Prostate gland (tissue), 2 donors: ENCODE results near the gene PGRMC2.

Experiments used
- POLR2A ChIP-seq: fragments of 450-650 bp; IDR thresholded peaks from one replicate; pipeline ENCODE4 v1.6.1; 2016; ENCODE audit warnings: antibody characterized with exemption, mild to moderate bottlenecking
- TF ChIP-seq, protein P1 (sequence below), 4 experiments: fragments of 200-600 bp in 2 of 4; fragments of 450-650 bp in 2 of 4; sonication (generic) in 2 of 4; IDR thresholded peaks; 1 replicate in 3 of 4; 2 replicates in 1 of 4; pipeline ENCODE4 v1.5.1; 2016 to 2019; ENCODE audit warnings: antibody characterized with exemption in 4 of 4, mild to moderate bottlenecking in 2 of 4, moderate library complexity in 2 of 4

DNA sequence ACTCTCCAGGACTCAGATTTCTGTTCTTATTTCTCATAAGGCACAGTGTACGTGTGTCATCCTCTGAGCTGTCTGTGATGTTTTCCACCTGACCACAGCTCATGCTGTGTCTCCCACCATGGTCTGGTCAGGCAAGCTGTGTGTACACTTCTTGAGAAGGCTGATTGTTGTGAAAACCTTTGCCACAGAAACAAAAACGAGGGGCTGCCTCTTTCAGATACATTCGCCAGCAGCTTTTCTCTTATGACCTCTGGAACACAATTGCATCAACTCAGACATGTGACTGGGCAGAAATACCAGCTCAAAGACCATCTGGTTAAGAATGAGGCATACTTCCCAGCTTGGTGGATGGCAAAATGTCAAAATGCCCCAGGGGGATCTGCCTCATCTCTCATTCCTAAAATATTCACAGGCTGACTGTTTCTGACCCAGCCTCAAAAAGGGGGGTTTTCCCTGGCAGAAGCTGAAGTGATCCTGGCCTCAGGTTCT is 46.1 kb downstream of the PGRMC2 start:
- TF ChIP-seq, protein P1, sequence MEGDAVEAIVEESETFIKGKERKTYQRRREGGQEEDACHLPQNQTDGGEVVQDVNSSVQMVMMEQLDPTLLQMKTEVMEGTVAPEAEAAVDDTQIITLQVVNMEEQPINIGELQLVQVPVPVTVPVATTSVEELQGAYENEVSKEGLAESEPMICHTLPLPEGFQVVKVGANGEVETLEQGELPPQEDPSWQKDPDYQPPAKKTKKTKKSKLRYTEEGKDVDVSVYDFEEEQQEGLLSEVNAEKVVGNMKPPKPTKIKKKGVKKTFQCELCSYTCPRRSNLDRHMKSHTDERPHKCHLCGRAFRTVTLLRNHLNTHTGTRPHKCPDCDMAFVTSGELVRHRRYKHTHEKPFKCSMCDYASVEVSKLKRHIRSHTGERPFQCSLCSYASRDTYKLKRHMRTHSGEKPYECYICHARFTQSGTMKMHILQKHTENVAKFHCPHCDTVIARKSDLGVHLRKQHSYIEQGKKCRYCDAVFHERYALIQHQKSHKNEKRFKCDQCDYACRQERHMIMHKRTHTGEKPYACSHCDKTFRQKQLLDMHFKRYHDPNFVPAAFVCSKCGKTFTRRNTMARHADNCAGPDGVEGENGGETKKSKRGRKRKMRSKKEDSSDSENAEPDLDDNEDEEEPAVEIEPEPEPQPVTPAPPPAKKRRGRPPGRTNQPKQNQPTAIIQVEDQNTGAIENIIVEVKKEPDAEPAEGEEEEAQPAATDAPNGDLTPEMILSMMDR (IDR thresholded peaks at IDR 0.05), result no peak
- TF ChIP-seq POLR2A, result no peak
